Natural killer cell (primary cell): Measurements from ENCODE around the gene USP37. TPM values are rescaled to one million over a fixed set of nuclear protein-coding genes. Genes with fewer than 3 reads are reported as not detected.

Source experiments
- ATAC-seq, 3 donors: fragments of 150-1000 bp in 2 of 3; fragments of 200-7000 bp in 1 of 3; cut with Tn5 transposase; 1 replicate in 1 of 3; 2 replicates in 2 of 3; pipeline ENCODE4 v1.10.0; 2021; ENCODE audit warnings: mild to moderate bottlenecking in 2 of 3, moderate library complexity in 2 of 3
- DNase-seq, 2 donors: peaks; one replicate each; pipeline versions ENCODE4 v3.0.0 to v3.0.0-alpha.2; 2013 to 2021; ENCODE audit warnings: mixed read lengths in 1 of 2
- H3K27ac ChIP-seq: one replicate; pipeline ENCODE4 v1.5.1; 2013; ENCODE audit warnings: mild to moderate bottlenecking, low read length
- H3K27me3 ChIP-seq: one replicate; pipeline ENCODE4 v1.6.1; 2013; ENCODE audit warnings: low read length; ENCODE audit not compliant: control insufficient read depth, insufficient read depth
- H3K36me3 ChIP-seq: one replicate; pipeline ENCODE4 v1.6.1; 2013; ENCODE audit warnings: low read length; ENCODE audit not compliant: control insufficient read depth, insufficient read depth
- H3K4me1 ChIP-seq: one replicate; pipeline ENCODE4 v1.6.1; 2013; ENCODE audit warnings: low read length; ENCODE audit not compliant: control insufficient read depth, insufficient read depth
- H3K4me3 ChIP-seq: one replicate; pipeline ENCODE4 v1.5.1; 2013; ENCODE audit warnings: low read length
- H3K9me3 ChIP-seq: one replicate; pipeline ENCODE4 v1.6.1; 2013; ENCODE audit warnings: low read length; ENCODE audit not compliant: control insufficient read depth, insufficient read depth
- H3K27ac Mint-ChIP-seq, 2 donors: one replicate each; pipeline ENCODE4 v1.8.0; 2022; ENCODE audit warnings: mild to moderate bottlenecking in 2 of 2, mixed read lengths in 2 of 2, moderate library complexity in 1 of 2
- H3K27me3 Mint-ChIP-seq, 2 donors: one replicate each; pipeline ENCODE4 v1.8.0; 2022; ENCODE audit warnings: low read depth in 2 of 2, mixed read lengths in 2 of 2
- H3K36me3 Mint-ChIP-seq: one replicate; pipeline ENCODE4 v1.8.0; 2022; ENCODE audit warnings: mixed read lengths
- H3K4me1 Mint-ChIP-seq, 2 donors: one replicate each; pipeline ENCODE4 v1.8.0; 2022; ENCODE audit warnings: mixed read lengths in 2 of 2
- H3K4me3 Mint-ChIP-seq: one replicate; pipeline ENCODE4 v1.8.0; 2022; ENCODE audit warnings: mild to moderate bottlenecking, moderate library complexity, mixed read lengths
- H3K9me3 Mint-ChIP-seq, 2 donors: one replicate each; pipeline ENCODE4 v1.8.0; 2022; ENCODE audit warnings: mixed read lengths in 2 of 2
- CTCF ChIP-seq: fragments of 200-600 bp; IDR thresholded peaks from one replicate; pipeline ENCODE4 v1.8.0; 2022; ENCODE audit warnings: antibody characterized with exemption
- WGBS: methylation state at CpG from one replicate; pipeline ENCODE4 v1.1.7; 2013; ENCODE audit warnings: missing lambda C conversion rate; ENCODE audit not compliant: insufficient coverage; 5-methylcytosine and 5-hydroxymethylcytosine counted together
- intact Hi-C: fragments of 100-400 bp; cut with micrococcal nuclease; formaldehyde crosslinking; loops from one replicate; pipeline ENCODE4 v1.14.2; 2022
- total RNA-seq, 4 donors: library from RNA; stranded (reverse); fragments of 120-200 nt in 1 of 4; gene quantifications; one replicate each; pipeline versions ENCODE4 v1.2.3 to v1.2.4, GENCODE V29; 2013 to 2022

USP37 gene
- total RNA-seq, 3 donors from 2014 or later (not counting 1 experiment from before 2014, with no cell fraction given) = 18.3 to 26.2 (median 21.6) TPM

DNA sequence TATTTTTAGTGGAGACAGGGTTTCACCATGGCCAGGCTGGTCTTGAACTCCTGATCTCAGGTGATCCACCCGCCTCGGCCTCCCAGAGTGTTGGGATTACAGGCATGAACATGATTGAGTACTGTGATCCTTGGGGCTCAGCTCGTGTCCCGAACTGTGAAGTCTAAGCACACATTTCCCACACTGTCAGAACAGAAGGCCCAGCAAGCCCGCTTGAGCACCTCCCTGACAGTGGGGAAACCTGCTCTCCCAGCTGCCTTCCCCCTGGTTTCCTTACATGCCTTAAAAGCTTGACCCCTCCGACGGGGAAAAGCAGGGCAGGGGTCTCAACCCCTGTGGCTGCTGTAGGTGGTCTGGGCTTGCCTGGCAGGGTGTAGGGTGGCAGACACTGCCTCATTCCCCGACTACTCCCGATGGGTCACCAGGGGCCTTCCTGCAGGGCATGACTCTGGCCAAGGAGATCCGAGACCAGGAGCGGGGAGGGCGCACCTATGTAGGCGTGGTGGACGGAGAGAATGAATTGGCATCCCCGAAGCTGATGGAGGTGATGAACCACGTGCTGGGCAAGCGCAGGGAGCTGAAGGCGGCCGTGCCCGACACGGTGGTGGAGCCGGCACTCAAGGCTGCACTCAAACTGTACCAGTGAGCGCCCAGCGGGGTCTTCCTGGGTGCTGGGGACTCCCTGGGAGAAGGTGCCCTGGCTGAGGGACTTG is 139.1 kb downstream of the USP37 start:
- TF ChIP-seq CTCF = no peak
- H3K27me3 Mint-ChIP-seq = no peaks in the 10 kb centered on the region
- H3K27me3 ChIP-seq = no peaks in the 10 kb centered on the region
- no peak overlapping the region for H3K27ac Mint-ChIP-seq
- H3K27ac ChIP-seq = no peak overlapping the region
- H3K4me1 ChIP-seq = peaks cover 5% of the 10 kb centered on the region
- no peaks in the 10 kb centered on the region for H3K9me3 ChIP-seq
- intact Hi-C loops = no loop called here
- H3K4me3 ChIP-seq = no peak overlapping the region
- no peaks in the 10 kb centered on the region for H3K36me3 Mint-ChIP-seq
- WGBS = 95% methylated on average over 24 of the region's 24 CpGs
- no peaks in the 10 kb centered on the region for H3K4me1 Mint-ChIP-seq
- no peak for DNase-seq
- H3K36me3 ChIP-seq = no peaks in the 10 kb centered on the region
- H3K4me3 Mint-ChIP-seq = no peak overlapping the region
- no peaks in the 10 kb centered on the region for H3K9me3 Mint-ChIP-seq
- ATAC-seq = no peak

- no peak for TF ChIP-seq CTCF
- Mint-ChIP-seq H3K9me3 (no peaks in the 10 kb centered on the region), H3K27me3 (no peaks in the 10 kb centered on the region), H3K36me3 (no peaks in the 10 kb centered on the region), H3K4me3 (no peak overlapping the region), H3K4me1 (no peaks in the 10 kb centered on the region), H3K27ac (no peak overlapping the region)
- ATAC-seq (no peak), DNase-seq (no peak)
- intact Hi-C loops = no loop called here
- Histone ChIP-seq H3K27ac (no peak overlapping the region), H3K4me1 (peaks cover 5% of the 10 kb centered on the region), H3K27me3 (no peaks in the 10 kb centered on the region), H3K4me3 (no peak overlapping the region), H3K9me3 (no peaks in the 10 kb centered on the region), H3K36me3 (no peaks in the 10 kb centered on the region)
- WGBS = 84% methylated on average over 11 of the region's 11 CpGs
Measured at GRCh38 chr2:218427741-218428140, 140.4 kb downstream of the USP37 start.

GRCh38 chr2:218425531-218425930 is 142.6 kb downstream of the USP37 start:
- no peak overlapping the region for H3K4me3 Mint-ChIP-seq
- H3K27me3 Mint-ChIP-seq = no peaks in the 10 kb centered on the region
- no peak for ATAC-seq
- Histone ChIP-seq H3K9me3 (no peaks in the 10 kb centered on the region), H3K27me3 (no peaks in the 10 kb centered on the region), H3K36me3 (no peaks in the 10 kb centered on the region), H3K4me1 (peaks cover 5% of the 10 kb centered on the region), H3K4me3 (no peak overlapping the region), H3K27ac (no peak overlapping the region)
- H3K4me1 Mint-ChIP-seq = no peaks in the 10 kb centered on the region
- TF ChIP-seq CTCF = no peak
- DNase-seq = no peak
- H3K36me3 Mint-ChIP-seq = no peaks in the 10 kb centered on the region
- intact Hi-C loops = no loop called here
- H3K9me3 Mint-ChIP-seq = no peaks in the 10 kb centered on the region
- 91% methylated on average over 10 of the region's 10 CpGs for WGBS
- H3K27ac Mint-ChIP-seq = no peak overlapping the region

GRCh38 chr2:218423584-218423983 is 144.6 kb downstream of the USP37 start:
- ATAC-seq (no peak), DNase-seq (no peak)
- H3K4me1 ChIP-seq = no peaks in the 10 kb centered on the region
- Mint-ChIP-seq H3K4me3 (no peak overlapping the region), H3K4me1 (no peaks in the 10 kb centered on the region), H3K27me3 (no peaks in the 10 kb centered on the region), H3K9me3 (no peaks in the 10 kb centered on the region), H3K27ac (no peak overlapping the region), H3K36me3 (no peaks in the 10 kb centered on the region)
- H3K36me3 ChIP-seq = no peaks in the 10 kb centered on the region
- intact Hi-C loops = no loop called here
- TF ChIP-seq CTCF = no peak
- H3K9me3 ChIP-seq = no peaks in the 10 kb centered on the region
- 84% methylated on average over 7 of the region's 9 CpGs for WGBS
- no peaks in the 10 kb centered on the region for H3K27me3 ChIP-seq
- H3K27ac ChIP-seq = no peak overlapping the region
- no peak overlapping the region for H3K4me3 ChIP-seq
